HepG2 (cell line): ENCODE data around the gene PTPRM. TPM values are rescaled to one million over a fixed set of nuclear protein-coding genes. Genes with fewer than 3 reads are reported as not detected.

Experiments
- BRCA1 ChIP-seq: sonication (generic); formaldehyde crosslinking; IDR thresholded peaks from 2 replicates; pipeline ENCODE4 v1.4.0; 2020; ENCODE audit warnings: missing genetic modification reagents
- CENPT ChIP-seq: sonication (generic); formaldehyde crosslinking; IDR thresholded peaks from 2 replicates; pipeline ENCODE4 v1.8.0; 2022; ENCODE audit warnings: low read depth, mild to moderate bottlenecking, moderate library complexity, missing genetic modification reagents
- FOXK2 ChIP-seq: fragments of 450-650 bp; IDR thresholded peaks from 2 replicates; pipeline ENCODE4 v1.6.1; 2016
- FOXP1 ChIP-seq, 2 experiments: fragments of 450-650 bp in 1 of 2; IDR thresholded peaks; 2 replicates each; pipeline ENCODE4 v1.6.1; 2017 to 2018; ENCODE audit warnings: antibody characterized with exemption in 1 of 2
- HNRNPUL1 ChIP-seq: fragments of 200-400 bp; formaldehyde crosslinking; IDR thresholded peaks from 2 replicates; pipeline ENCODE4 v1.6.1; 2017; ENCODE audit warnings: low read depth, mild to moderate bottlenecking, low read length, moderate library complexity
- MYNN ChIP-seq: sonication (generic); formaldehyde crosslinking; IDR thresholded peaks from 2 replicates; pipeline ENCODE4 v1.4.0; 2020; ENCODE audit warnings: mild to moderate bottlenecking, low read depth, missing genetic modification reagents
- NONO ChIP-seq, 2 experiments: fragments of 450-650 bp in 1 of 2; sonication (generic) in 1 of 2; formaldehyde crosslinking in 1 of 2; IDR thresholded peaks in 1 of 2; conservative IDR thresholded peaks in 1 of 2; 2 replicates each; pipeline versions ENCODE4 v1.6.1 to v1.8.0; 2017 to 2022; ENCODE audit warnings: mild to moderate bottlenecking in 1 of 2, missing genetic modification reagents in 1 of 2, moderate library complexity in 1 of 2
- POLR2A ChIP-seq, 2 experiments: IDR thresholded peaks; 2 replicates each; pipeline ENCODE4 v1.6.1; 2011; ENCODE audit warnings: low read depth in 2 of 2, low read length in 2 of 2, mild to moderate bottlenecking in 1 of 2, moderate library complexity in 1 of 2; ENCODE audit not compliant: insufficient read depth in 1 of 2
- RBFOX2 ChIP-seq: fragments of 200-400 bp; formaldehyde crosslinking; IDR thresholded peaks from 2 replicates; pipeline ENCODE4 v1.6.1; 2017; ENCODE audit warnings: low read depth, mild to moderate bottlenecking, low read length
- RBM22 ChIP-seq: fragments of 200-400 bp; formaldehyde crosslinking; optimal IDR thresholded peaks from 2 replicates; pipeline ENCODE3; 2017; ENCODE audit warnings: mild to moderate bottlenecking, low read length, moderate library complexity
- RCOR2 ChIP-seq: IDR thresholded peaks from 2 replicates; pipeline ENCODE4 v1.6.1; 2016; ENCODE audit warnings: missing biosample characterization, missing genetic modification reagents
- RFXANK ChIP-seq: IDR thresholded peaks from 2 replicates; pipeline ENCODE4 v1.6.1; 2016
- SNAPC2 ChIP-seq: sonication (generic); formaldehyde crosslinking; IDR thresholded peaks from 2 replicates; pipeline ENCODE4 v1.8.1; 2022; ENCODE audit warnings: mild to moderate bottlenecking, missing genetic modification reagents
- SSRP1 ChIP-seq: IDR thresholded peaks from 2 replicates; pipeline ENCODE4 v1.6.1; 2016; ENCODE audit warnings: control low read depth
- STAG1 ChIP-seq: sonication (generic); formaldehyde crosslinking; IDR thresholded peaks from 2 replicates; pipeline ENCODE4 v1.4.0; 2020; ENCODE audit warnings: missing genetic modification reagents
- TFDP1 ChIP-seq: IDR thresholded peaks from 2 replicates; pipeline ENCODE4 v1.6.1; 2016; ENCODE audit warnings: missing compliant biosample characterization, missing genetic modification reagents, borderline replicate concordance
- XRCC5 ChIP-seq: fragments of 200-400 bp; formaldehyde crosslinking; optimal IDR thresholded peaks from 2 replicates; pipeline ENCODE3; 2017; ENCODE audit warnings: mild to moderate bottlenecking, low read length
- ZNF230 ChIP-seq: sonication (generic); formaldehyde crosslinking; IDR thresholded peaks from 2 replicates; pipeline ENCODE4 v1.4.0; 2020; ENCODE audit warnings: mild to moderate bottlenecking, missing genetic modification reagents
- ZNF264 ChIP-seq: sonication (generic); formaldehyde crosslinking; IDR thresholded peaks from 2 replicates; pipeline ENCODE4 v1.4.0; 2020; ENCODE audit warnings: missing genetic modification reagents
- ZNF292 ChIP-seq: sonication (generic); formaldehyde crosslinking; IDR thresholded peaks from 2 replicates; pipeline ENCODE4 v1.8.1; 2022; ENCODE audit warnings: mild to moderate bottlenecking, low read depth, missing genetic modification reagents, borderline replicate concordance
- ZNF30 ChIP-seq: sonication (generic); formaldehyde crosslinking; IDR thresholded peaks from 2 replicates; pipeline ENCODE4 v1.5.0; 2020; ENCODE audit warnings: mild to moderate bottlenecking, missing genetic modification reagents
- ZNF354B ChIP-seq: sonication (generic); formaldehyde crosslinking; IDR thresholded peaks from 2 replicates; pipeline ENCODE4 v1.8.0; 2022; ENCODE audit warnings: mild to moderate bottlenecking, missing genetic modification reagents
- ZNF44 ChIP-seq: sonication (generic); formaldehyde crosslinking; IDR thresholded peaks from 2 replicates; pipeline ENCODE4 v1.5.1; 2020; ENCODE audit warnings: mild to moderate bottlenecking, missing genetic modification reagents
- ZNF607 ChIP-seq: sonication (generic); formaldehyde crosslinking; IDR thresholded peaks from 2 replicates; pipeline ENCODE4 v1.5.1; 2020; ENCODE audit warnings: missing genetic modification reagents, mild to moderate bottlenecking, borderline replicate concordance
- ZNF660 ChIP-seq: sonication (generic); formaldehyde crosslinking; IDR thresholded peaks from 2 replicates; pipeline ENCODE4 v1.5.1; 2020; ENCODE audit warnings: mild to moderate bottlenecking, low read depth, missing genetic modification reagents, borderline replicate concordance
- ZZZ3 ChIP-seq: sonication (generic); formaldehyde crosslinking; IDR thresholded peaks from 2 replicates; pipeline ENCODE4 v1.4.0; 2020; ENCODE audit warnings: missing genetic modification reagents, mild to moderate bottlenecking, borderline replicate concordance
- polyA plus RNA-seq, 8 experiments: library from polyadenylated mRNA; depleted of rRNA in 3 of 8; stranded (reverse) in 7 of 8; unstranded in 1 of 8; fragments of >200 nt; fragmentation: Illumina TruSeq in 4 of 8; extraction: Trizol in 4 of 8; gene quantifications; 2 replicates each; pipeline versions ENCODE4 v1.2.1 to v1.2.3, GENCODE V29; 2011 to 2016; ENCODE audit warnings: low read depth in 4 of 8, missing spikeins in 1 of 8, mixed read lengths in 1 of 8; ENCODE audit not compliant: insufficient read depth in 1 of 8
- total RNA-seq, 5 experiments: library from RNA; depleted of rRNA; stranded (reverse); fragments of >200 nt; fragmentation: Illumina TruSeq; extraction: Trizol; gene quantifications; 2 replicates each; pipeline ENCODE4 v1.2.3, GENCODE V29; 2016; ENCODE audit warnings: low read depth in 1 of 5
- TF ChIP-seq, protein P1 (sequence below): sonication (generic); formaldehyde crosslinking; IDR thresholded peaks from 2 replicates; pipeline ENCODE4 v1.5.0; 2020; ENCODE audit warnings: missing genetic modification reagents, mild to moderate bottlenecking, borderline replicate concordance
- TF ChIP-seq, protein P2 (sequence below), 2 experiments: sonication (generic) in 1 of 2; formaldehyde crosslinking in 1 of 2; IDR thresholded peaks; 2 replicates each; pipeline versions ENCODE4 v1.4.0 to v1.6.1; 2016 to 2020; ENCODE audit warnings: borderline replicate concordance in 1 of 2, low read depth in 1 of 2, mild to moderate bottlenecking in 1 of 2, missing genetic modification reagents in 1 of 2

Gene PTPRM
- total and polyA plus RNA-seq, 2 of the 13 experiments (the other 11 are each of a cell fraction or from before 2014, with no cell fraction given) = 12.6 to 108 TPM

DNA sequence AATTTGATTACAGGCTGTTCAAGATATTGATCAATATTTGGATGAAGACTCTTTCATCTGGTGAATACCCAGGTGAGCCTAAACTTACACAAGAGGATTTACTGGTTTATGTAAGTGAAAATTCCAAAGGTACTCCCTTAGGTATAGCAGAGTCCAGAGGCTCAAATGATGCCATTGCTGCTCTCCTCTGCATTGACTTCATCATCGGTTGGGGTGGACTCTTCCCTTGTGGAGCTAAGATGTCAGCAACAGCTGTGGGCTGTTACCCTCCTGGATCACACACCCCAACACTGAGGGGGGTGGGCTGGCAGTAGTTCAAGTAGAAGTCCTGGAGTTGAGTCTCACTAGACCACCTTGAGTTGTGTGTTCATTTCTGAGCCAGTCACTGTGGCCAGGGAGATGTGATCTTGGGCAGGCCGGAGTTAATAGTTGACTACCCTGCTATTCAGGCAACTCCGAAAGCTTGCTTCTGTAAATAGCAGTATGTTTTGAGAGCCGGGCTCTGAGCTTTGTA lies 236.9 kb downstream of the PTPRM start (continued):
- TF ChIP-seq FOXP1 (IDR thresholded peaks at IDR 0.05) (no peak), FOXP1 (CRISPR knock-in tag; IDR thresholded peaks at IDR 0.05) (peak; percentile 39; the same call in 1 of the 2 replicates), ZZZ3 (no peak), ZNF660 (CRISPR knock-in tag) (no peak), ZNF230 (no peak), SSRP1 (CRISPR knock-in tag) (no peak), RBM22 (no peak), POLR2A (IDR thresholded peaks at IDR 0.05; ENCODE audit: insufficient read depth in 1 of 2, low read depth in 2 of 2, low read length in 2 of 2) (no peak), ZNF30 (CRISPR knock-in tag) (no peak), RBFOX2 (no peak), ZNF607 (CRISPR knock-in tag) (no peak), RFXANK (no peak), XRCC5 (no peak), ZNF292 (0 out of 2 replicates have a peak, but pooled peaks have one; percentile 35), TFDP1 (CRISPR knock-in tag) (no peak), ZNF44 (CRISPR knock-in tag) (no peak), NONO (IDR thresholded peaks at IDR 0.05) (no peak), NONO (CRISPR knock-in tag; conservative IDR thresholded peaks at IDR 0.05) (no peak), ZNF264 (0 out of 2 replicates have a peak, but pooled peaks have one; percentile 18), HNRNPUL1 (no peak), ZNF354B (no peak), RCOR2 (CRISPR knock-in tag) (peak; percentile 52; the same call in 1 of the 2 replicates), CENPT (CRISPR knock-in tag) (no peak), STAG1 (CRISPR knock-in tag) (no peak; the same call in 1 of the 2 replicates), MYNN (CRISPR knock-in tag) (no peak), SNAPC2 (CRISPR knock-in tag) (no peak), BRCA1 (no peak), FOXK2 (no peak)
- TF ChIP-seq, protein P1, sequence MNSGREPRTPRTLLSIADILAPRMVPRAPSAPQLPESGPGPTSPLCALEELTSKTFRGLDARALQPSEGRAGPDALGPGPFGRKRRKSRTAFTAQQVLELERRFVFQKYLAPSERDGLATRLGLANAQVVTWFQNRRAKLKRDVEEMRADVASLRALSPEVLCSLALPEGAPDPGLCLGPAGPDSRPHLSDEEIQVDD (CRISPR knock-in tag) = no peak
- TF ChIP-seq, protein P2, sequence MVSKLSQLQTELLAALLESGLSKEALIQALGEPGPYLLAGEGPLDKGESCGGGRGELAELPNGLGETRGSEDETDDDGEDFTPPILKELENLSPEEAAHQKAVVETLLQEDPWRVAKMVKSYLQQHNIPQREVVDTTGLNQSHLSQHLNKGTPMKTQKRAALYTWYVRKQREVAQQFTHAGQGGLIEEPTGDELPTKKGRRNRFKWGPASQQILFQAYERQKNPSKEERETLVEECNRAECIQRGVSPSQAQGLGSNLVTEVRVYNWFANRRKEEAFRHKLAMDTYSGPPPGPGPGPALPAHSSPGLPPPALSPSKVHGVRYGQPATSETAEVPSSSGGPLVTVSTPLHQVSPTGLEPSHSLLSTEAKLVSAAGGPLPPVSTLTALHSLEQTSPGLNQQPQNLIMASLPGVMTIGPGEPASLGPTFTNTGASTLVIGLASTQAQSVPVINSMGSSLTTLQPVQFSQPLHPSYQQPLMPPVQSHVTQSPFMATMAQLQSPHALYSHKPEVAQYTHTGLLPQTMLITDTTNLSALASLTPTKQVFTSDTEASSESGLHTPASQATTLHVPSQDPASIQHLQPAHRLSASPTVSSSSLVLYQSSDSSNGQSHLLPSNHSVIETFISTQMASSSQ (IDR thresholded peaks at IDR 0.05; ENCODE audit: low read depth) = peak; percentile 54
- TF ChIP-seq, protein P2 (CRISPR knock-in tag; IDR thresholded peaks at IDR 0.05; ENCODE audit: borderline replicate concordance) = peak; percentile 82; the same call in 1 of the 2 replicates
